ENCODE data around the gene CACNB1. TPM values are rescaled to one million over a fixed set of nuclear protein-coding genes. Genes with fewer than 3 reads are reported as not detected.

CACNB1 gene
- total RNA-seq, 1 donor from 2014 or later, result 147 TPM

DNA sequence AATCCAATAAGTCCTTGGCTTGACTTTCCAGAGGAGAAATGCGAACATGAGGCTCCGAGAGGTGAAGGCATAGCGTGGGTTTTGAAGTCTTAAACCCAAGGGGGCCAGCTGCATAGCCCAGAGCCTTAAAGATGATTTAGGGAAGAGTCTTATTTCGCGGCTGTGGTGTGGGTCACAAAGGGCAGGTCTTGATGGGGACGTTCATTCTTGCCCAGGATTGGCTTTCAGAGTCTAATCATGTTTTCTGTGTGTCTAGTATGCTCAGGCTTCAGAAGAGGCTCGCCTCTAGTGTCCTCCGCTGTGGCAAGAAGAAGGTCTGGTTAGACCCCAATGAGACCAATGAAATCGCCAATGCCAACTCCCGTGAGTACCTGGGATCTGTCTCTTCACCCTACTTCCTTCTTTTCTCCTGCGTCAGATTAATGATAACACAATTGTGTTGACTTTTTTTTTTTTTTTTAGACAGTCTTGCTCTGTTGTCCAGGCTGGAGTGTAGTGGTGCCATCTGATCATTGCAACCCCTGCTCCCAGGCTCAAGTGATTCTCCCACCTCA is 3.6 kb upstream of the CACNB1 start:
- DNase-seq, result no peak

DNA sequence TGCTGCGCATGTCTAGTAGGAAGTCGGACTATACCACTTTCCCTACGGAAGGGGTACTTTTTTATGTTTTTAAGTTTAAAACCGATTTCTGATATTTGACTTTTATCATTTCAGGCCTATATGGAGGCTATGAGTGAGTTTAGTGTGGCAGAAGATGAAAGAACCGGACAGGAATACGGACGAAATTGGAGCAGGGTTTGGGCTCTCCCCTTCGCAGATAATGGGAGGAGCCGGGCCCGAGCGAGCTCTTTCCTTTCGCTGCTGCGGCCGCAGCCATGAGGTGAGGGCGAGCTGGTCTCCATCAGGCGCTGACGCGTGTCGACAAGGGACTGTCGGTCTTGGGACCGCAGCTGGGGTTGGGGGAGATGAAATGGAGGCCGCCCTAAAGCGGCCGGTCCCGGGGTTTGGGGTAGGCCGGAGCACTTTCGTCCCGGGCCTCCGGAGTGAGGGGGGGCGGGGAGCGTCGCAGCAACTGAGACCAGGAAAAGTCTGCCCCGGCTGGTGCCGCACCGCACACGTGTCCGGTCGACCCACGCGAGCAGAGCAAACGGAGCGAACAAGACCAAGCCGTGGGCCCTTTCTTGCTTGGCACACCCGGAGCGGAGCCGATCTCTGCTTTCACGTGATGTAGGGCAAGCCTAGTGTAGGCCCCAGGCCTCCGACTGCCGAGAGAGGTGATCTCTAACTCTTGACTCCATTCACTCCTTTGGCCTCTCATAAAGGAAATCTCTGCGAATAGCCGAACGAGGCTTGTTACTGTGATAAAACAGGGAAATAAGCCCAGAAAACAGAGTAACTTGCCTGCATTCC is 2.8 kb upstream of the CACNB1 start, which contains the start of gene RPL19:
TSS of gene RPL19 (plus strand) at position 214 of the 810 bp plus-strand sequence. CDS start at position 276, 62 bp downstream.
- DNase-seq, result no peak

DNA sequence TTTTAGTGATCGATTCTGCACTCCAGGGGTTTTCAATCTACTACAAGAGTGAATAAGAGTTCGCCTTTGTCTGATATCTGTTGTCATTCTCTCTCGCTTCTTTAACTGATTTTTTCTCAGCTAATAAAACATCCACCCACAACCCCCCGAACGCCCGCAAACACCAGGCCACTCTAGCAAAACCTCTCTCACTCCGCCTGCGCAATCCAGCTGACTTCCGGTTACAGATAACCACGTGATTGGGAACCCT is 2.3 kb upstream of the CACNB1 start:
- DNase-seq, result peak; percentile 97

DNA sequence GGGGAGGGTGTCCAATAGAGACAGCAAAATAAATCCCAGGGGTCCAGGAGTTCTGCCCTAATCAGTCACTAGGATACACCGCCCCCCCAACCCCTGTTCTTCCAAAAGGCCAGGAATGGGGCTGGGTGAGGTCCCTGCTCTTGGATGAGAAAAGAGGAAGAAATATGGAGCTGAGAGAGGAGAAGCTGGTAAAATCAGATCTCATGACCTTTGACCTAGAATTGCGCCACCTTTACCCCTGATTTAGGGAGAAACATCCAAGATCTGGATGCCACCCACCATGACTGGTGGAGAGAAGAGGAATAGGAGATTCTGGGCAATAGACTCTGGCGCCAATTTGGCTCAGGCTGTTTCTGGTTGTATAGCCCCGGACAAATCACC is 707 bp upstream of the CACNB1 start:
- no peak for DNase-seq

DNA sequence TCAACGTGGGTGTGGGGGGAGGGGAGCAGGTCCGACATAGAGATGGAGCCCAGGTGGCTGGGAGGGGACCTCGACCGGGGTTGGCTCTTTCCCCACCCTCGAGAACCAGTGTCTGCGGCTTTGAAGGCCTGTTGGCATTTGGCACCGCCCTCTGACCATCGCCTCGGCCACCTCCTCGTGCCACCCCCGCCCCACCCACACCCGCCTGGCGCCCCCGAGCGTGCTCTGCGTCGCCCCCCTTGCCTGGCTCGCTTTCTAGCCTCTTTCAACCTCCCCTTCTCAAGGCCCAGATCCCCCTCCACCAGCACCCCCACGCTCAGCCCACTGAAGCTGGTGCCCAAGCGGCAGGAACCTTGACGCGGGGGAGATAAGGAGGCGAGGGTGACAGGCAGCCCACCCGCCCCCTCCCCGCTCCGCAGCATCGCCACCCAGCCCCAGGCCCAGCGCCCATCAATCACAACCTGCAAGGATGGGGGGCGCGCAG is 619 bp downstream of the CACNB1 start:
- peak; percentile 84 for DNase-seq

DNA sequence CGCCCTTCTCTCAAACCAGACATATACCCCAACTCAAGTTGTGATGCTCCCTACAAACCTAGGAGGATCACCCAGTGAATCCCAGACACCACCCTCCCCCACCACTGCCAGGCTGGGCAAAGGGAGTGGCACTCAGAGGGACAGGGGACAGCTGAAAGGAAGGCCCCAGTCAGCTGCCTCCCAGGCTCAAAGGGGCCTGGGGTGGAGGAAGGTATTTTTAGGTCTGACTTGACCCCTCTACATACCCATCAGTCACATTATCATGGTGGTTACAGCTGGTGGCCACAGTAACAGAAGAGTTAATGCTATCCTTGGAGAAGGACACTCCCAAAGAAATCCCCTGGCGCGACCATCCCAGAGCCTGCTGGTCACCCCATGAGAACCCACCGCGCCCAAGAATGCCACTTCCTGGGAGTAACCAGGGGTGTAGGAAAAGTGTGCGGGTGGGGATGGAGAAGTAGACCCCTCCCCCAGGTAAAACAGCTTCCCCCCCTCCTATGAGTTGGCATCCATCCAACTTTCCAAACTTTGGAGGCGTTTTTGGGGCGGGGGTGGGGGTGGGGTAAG is 1.1 kb downstream of the CACNB1 start:
- DNase-seq, result peak; percentile 85

DNA sequence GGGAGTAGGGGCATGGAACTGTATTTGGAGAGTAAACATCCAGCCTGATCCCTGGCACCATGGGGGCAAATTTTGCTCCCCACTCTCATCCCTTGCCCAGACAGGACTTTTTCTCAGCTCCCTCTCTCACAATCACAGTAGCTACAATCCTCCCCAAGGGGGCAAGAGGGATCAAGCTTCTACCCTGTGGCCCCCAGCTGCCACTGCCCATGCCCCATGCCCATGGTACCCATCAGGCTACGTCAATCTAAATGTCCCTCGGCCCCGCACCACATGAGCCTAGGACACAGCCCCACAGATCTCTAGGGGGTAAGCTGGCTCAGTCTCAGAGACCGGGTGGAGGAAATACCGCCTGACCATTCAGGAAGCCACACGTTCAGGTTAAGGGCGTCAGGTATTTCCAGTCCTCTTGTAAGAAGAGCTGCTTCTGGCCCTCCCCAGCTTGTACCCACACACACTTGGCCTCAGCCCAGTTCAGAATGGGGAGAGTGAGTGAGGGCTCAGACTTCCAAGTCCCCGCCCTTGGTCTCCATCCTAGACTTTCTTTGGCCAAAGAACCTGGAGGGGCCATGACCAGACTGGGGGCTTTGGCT is 1.8 kb downstream of the CACNB1 start:
- DNase-seq, result peak; percentile 77

DNA sequence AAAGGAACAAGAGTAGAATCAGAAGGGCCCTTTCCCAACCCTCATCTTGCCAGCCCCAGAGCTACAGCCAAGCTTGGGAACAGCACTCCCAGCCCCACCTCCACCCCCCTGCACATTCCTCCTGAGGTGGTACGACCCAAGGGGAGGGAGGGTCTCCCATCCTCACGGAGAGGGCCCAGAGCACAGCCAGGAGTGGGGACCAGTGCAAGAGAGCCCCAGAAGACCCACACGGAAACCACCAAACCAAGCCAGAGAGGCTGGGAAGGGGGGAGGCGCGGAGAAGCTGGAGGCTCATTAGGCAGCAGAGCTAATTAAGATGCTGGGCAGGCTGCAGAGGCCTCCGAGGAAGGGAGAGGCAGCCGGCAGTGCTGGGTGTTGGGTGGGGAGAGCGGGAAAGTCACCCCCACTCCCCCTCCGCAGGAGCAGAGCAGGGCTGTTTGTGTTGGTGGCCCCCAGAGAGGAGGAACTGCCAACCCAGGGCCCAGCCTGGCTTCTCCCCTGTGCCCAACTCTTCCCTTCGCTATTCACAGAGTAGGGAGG is 2.4 kb downstream of the CACNB1 start:
- DNase-seq, result no peak

DNA sequence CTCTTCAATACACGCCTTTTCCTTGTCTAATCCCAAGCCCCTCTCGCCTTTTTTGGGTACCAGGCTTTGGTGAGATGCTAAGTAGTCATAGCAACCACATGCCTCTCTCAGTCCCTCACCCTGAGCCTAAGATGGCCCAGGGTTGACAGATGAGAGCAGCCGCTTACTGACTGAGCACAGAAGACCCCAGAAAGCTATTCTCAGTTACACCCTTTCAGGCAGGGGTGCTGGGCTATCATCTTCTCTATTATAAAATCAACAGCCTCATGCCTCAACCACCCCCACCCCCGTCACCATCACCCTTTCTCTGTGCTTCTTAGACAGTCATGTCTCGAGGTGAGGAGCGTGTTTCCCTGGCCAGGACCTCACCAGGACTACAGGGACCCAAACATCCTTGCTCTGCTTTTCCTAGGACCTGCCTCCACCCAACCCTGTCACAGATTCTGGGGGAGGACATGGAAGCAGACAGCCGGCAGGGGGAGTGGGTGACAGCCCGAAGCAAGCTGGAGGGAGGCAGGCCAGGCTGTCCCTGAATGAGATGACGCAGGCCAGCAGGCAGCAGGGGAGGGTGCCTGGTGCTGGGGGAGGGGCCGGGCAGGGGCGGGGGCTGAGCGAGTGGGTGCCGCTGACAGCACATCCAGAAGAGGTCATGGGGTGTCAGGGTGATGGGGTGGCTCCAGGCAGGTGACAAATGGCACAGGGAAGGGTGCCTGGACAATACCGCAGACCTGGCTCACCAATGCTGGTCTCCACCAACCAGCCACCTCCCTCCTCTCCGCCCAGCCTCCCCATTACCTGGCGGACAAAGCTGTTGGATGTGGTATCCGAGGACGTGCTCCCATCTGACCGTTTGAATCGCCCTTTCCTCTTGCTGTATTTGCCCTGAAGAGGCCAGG is 3.1 kb downstream of the CACNB1 start:
- peak; percentile 87 for DNase-seq

DNA sequence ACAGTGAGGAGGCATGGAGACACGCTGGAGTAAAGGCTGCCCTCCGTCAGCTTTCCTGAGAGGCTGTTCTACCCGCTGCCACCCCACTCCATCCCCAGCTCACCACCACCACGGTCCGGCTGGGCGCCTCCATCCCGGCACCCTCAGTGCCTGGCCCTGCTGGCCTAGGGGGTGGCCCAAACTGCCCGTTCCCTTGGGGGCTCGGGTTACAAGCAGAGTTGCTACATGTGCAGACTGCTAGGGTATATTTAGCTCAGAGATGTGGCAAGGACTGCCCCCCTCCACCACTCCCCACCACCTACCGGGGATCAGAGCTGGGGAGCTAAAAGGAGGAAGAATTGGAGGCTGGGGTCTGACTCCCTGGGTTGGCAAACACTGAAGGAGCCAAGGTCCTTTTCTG is 4.1 kb downstream of the CACNB1 start:
- peak; percentile 56 for DNase-seq

DNA sequence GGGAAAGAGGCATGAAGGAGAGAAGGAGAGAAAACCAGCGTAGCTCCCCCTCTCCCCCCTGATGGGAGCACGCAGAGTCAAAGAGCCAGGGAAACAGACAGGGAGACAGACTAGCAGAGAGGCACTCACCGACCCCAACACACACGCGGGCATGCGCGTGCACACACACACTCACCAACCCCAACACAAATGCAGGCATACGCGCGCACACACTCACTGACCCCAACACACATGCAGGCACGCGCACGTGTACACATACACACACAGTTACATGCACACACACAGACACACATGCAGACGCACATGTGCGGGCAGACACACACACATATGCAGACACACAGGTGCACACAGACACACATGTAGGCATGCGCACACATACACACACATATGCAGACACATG is 4.6 kb downstream of the CACNB1 start:
- DNase-seq, result no peak

DNA sequence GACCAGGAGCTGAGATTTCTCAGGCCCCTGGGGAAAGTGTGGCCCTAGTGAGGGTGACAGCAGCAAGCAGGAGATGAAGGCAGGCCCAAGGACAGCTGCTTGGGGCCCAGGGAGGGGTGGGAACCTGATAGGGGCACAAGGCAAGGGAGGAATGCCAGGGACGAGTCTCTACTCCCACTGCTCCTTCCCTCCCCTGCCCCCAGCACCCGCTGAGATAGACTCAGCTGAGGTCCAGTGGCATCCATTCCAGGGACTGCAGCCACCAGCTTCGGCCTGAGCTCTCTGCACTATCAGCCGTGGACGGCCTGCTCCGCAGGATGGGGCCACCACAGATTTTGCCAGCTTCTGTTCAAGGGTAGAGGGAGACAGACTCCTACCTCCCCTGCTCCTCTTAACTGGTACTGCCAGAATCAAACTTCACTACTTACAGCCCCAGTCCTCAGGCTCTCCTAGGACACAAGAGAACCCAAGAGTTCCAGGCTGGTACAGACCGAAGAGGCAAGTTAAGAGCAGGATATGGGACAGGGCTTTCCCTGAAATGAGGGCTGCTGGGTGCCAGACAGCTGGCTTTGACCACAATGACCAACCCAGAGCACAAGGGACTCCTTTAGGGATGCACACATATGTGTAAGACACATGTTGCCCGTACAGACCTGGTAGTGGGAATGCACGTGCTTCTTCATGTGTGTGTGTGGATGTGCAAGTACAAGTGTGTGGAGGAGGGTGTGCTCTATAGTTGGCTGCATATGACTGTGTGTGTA is 5.5 kb downstream of the CACNB1 start:
- DNase-seq, result peak; percentile 81

DNA sequence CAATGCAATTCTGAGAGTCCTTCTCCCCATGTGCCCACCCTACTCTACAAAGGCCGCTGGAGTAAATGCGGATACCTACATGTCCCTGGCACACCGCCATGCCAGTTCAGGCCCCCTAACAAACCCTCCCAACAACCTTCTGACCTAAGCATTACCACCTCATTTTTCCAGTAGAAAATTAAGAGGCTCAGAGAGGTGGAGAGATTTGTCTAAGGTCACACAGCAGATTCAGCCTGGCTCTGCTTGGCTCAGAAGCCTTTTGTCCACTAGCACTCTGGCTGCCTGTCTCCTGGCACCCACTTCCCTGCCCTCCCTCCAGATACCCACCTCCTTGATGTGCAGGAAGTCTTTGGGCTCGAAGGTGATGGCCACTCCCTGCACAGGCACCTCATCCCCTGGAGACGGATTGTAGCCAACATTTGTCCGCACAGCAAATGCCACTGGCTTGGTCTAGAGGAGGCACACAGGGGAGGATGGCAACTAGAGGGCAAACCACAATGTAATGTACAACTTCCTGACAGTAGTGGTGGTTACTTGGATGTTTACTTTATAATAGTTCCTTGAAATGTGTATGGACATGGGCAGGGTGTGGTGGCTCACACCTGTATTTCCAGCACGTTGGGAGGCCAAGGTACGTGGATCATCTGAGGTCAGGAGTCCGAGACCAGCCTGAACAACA is 10.2 kb downstream of the CACNB1 start:
- no peak for DNase-seq

DNA sequence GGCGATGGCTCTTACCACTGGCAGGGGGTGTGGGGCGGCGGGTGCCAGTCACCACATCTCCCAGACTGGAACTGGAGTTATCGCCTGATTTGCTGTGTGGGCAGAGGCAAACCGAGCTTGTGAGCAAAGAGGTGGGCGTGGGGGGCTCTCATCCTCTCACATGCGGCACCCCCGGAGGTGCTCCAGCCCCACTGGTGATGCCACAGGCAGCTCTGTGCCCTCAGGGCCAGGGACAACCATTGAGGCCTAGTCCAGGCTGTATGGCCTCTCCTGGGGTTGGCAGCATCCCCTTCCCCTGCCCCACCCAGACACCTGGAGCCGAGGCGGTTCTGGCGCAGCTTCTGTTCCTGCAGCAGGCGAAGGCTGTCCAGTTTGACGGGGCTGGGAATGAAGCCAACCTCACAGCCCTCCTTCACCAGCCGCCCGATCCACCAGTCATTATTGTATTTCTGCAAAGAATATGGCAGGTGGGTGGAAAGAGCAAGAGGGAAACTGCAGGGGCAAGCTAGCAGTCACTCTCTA is 10.9 kb downstream of the CACNB1 start:
- no peak for DNase-seq

DNA sequence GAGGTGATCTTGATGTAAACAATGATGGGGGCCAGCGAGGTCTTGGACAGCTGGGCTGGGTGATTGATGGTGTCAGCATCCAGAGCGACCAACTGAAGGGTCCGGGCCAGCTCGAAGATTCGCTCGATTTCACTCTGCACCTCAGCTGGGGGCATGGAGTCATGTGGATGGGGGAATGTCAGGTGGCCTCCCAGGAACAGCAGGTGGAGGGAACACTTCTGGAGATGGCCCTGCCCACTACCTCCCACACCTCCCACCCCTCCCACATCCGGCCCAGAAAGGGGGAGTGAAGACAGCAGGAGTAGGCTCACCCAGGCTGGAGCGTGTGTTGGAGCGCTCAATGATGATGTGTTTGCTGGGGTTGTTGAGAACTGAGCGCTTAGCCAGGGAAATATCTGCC is 13.7 kb downstream of the CACNB1 start:
- DNase-seq, result no peak

DNA sequence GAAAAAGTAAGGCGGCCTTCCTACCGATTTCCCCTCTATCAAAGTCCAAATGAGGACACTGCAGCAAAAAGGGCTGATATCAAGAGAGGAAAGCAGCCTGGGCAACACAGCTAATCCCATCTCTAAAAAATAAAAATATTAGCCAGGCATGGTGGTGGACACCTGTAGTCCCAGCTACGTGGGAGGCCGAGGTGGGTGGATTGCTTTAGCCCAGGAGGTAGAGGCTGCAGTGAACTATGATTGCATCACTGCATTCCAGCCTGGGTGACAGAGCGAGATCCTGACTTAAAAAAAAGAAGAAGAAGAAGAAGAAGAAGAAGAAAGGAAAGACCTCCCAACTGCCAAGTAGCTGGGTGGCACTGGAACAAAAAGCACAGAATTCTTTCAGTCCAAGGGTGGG is 14.4 kb downstream of the CACNB1 start:
- no peak for DNase-seq

DNA sequence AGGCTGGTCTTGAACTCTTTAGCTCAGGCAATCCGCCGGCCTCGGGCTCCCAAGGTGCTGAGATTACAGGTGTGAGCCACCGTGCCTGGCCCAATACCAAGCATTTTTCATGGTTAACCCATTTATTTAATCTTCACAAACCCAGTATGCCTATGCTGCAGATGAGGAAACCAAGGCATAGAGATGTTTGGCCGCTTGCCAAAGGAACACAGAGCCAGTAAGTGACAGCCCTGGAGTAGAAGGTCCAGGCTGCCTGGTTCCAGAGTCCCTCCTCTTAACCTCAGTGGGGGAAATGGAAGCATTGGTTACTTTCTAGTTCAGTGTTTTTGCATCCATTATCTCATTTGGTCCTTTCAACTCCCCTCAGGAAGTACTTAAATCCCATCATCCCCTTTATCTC is 16.2 kb downstream of the CACNB1 start:
- DNase-seq, result no peak

DNA sequence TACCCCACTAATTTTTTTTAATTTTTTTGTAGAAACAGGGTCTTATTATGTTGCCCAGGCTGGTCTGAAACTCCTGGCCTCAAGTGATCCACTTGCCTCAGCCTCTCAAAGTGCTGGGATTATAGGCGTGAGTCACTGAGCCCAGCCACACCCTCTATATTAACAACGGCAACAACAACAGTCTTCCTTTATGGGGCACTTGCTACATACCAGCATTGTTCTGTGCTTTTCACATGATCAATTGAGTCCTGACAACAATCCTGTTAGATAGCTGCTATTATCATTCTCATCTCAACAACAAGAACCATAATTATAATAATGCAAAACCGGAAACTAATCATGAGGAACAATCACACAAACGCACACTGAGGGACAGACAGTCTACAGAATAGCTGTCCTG is 18.9 kb downstream of the CACNB1 start:
- DNase-seq, result no peak

DNA sequence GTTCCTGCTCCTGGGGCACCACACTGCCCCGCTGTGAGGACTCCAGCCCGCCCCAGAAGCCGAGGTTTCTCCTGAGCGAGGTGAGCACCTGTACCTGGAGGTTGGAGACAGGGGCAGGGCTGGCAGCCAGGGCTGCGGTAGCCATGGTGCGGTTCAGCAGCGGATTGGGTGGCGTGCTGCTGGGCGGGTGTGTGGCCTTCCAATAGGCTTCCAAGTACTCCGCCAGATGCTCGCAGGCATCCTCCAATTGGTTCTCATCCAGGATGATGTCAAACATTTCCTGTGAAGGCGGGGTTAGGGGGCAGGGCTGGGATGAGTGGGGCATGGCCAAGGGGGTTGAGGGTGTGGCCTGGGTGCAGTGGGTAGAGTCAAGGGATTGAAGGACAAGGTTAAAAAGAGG is 20.2 kb downstream of the CACNB1 start:
- DNase-seq, result peak; percentile 55

DNA sequence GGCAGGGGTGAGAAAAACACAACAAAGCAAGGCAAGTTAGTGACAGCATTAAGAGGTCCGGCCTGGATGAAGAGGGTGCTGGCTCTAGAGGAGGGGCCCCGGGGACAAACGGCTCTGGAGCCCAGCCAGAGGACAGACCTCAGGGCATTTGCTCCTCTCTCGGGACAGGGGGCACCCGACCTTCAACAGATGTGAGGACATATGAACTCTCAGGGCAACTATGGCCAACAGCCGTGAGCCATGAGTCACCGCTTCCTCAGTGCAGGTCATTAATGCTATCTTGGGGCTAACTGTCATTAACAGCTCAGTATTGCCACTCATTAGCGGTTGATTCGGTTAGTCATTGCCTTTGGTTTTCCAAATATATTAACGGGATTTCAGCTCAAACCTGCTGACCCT is 21.8 kb downstream of the CACNB1 start:
- no peak for DNase-seq
